ENCODE data around the gene ASB16.
"Not testable (repeated sequence)": the region's sequence is repeated elsewhere in the genome, so short reads cannot be mapped to it uniquely, and the experiment has no call there.

ASB16 gene, protein sequence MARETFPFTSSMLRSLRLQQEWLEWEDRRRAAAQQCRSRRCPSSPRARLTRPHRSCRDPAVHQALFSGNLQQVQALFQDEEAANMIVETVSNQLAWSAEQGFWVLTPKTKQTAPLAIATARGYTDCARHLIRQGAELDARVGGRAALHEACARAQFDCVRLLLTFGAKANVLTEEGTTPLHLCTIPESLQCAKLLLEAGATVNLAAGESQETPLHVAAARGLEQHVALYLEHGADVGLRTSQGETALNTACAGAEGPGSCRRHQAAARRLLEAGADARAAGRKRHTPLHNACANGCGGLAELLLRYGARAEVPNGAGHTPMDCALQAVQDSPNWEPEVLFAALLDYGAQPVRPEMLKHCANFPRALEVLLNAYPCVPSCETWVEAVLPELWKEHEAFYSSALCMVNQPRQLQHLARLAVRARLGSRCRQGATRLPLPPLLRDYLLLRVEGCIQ
- total RNA-seq, result 0 to 0.09 (median 0) reads per million in 18 experiments

- DNase-seq, result no peak
Observed at GRCh38 chr17:44170499-44171201, at the start of gene ASB16. TSS of gene ASB16 (plus strand) at chr17:44170704. CDS start at chr17:44170790, 86 bp downstream.

GRCh38 chr17:44120851-44121605 is 49.5 kb upstream of the ASB16 start:
- DNase-seq, result no peak

DNA sequence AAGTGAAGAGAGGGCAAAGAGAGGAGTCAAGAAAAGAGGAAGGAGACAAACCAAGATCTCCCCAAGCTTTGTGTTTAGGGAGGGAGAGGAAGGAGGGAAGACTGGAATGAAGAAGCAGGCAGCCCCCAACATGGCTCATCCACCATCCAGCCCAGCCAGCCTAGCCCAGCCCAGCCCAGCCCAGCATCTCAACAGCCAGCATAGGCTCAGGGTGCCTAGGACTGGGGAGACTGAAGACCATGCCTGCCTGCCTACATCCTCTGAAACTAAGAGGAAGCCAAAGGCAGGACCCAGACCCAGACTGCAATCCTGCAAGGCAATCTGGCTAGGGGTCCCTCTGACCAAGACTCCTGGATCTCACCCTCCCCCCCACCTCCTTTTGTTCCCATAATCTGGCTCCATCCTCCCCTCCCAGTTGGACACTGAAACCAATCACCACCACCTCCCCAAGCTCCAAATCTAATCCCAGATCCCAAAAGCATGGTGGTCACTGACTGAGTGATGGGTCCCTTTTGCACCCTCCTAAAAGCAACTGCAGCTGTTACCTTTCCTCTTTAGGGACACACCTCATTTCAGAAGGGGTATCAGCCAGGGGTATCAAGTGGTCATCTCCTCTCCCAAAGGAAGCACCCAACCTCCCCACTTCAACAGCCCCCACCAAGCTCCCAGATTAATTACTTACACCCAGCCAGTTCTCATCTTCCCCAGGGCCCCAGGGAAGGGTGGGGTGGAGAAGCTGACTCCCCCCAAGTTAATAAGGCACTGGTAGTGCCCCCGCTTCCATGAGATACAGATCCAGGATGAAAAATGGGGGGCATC is 48.3 kb upstream of the ASB16 start:
- no peak for DNase-seq

DNA sequence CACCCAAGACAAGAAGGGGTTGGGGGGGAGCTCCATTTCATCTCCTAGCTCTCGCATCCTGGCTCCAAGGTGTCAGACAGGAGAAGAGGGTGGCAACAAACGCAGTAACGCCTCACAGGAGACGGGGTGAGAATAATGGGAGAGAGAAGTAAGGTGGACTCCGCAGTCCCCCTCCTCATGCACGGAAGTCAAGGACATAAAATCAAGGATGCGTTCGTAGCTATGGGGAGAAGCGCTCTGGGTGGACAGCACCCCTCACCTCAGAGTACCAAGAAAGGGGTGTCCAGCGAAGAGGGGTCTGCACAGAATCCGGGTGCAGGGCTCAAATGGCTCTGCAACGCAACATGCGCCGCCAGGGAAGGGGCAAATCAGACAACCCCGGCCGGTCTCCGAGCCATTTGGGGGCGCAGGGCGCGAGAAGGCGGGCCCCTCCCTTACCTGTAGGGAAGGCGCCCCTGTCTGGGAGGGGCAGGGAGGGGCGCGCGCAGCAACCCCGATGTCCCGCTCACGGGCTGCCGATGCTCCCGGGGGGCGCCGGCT is 47.6 kb upstream of the ASB16 start:
- DNase-seq, result no peak

GRCh38 chr17:44123356-44124117 is 47.0 kb upstream of the ASB16 start, which contains the start of gene HDAC5:
TSS of gene HDAC5 (minus strand) at chr17:44123641. CDS start at chr17:44117515, 6,126 bp downstream.
- DNase-seq, result peak; percentile 93 to 96

DNA sequence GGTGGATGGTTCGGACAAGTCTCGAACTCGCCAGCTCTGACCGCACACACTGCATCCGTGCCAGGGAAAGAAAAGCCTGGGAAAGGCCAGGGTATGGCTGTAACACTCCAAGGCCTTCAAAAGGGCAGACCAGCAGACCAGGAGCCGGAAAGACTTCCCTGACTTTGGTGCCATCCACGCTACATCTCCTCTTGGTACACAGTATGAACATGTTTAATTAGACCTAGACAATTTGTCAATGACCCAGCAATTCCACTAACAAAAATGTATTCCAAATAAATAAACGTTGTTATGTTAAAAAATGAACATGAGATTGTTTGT is 46.4 kb upstream of the ASB16 start:
- DNase-seq, result no peak

DNA sequence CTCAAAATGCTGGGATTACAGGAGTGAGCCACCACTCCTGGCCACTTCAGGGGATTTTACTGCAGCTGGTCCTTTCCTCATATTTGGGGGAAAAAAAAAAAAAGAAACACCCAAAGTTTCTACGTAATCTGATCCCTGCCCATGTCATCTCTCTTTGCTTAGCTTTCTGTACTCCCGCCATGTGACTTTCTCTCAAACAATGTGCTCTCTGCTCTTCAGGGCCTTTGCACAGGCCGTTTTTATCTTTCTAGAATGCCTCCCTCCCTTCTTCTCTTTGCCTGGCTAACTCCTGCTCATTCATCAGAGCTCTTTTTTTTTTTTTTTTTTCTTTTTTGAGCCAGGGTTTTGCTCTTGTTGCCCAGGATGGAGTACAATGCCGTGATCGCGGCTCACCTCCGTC is 42.1 kb upstream of the ASB16 start:
- no peak for DNase-seq

GRCh38 chr17:44130693-44131349 is 39.7 kb upstream of the ASB16 start:
- DNase-seq, result no peak

- DNase-seq, result not testable (repeated sequence)
Observed at GRCh38 chr17:44131372-44131771, 39.1 kb upstream of the ASB16 start.

DNA sequence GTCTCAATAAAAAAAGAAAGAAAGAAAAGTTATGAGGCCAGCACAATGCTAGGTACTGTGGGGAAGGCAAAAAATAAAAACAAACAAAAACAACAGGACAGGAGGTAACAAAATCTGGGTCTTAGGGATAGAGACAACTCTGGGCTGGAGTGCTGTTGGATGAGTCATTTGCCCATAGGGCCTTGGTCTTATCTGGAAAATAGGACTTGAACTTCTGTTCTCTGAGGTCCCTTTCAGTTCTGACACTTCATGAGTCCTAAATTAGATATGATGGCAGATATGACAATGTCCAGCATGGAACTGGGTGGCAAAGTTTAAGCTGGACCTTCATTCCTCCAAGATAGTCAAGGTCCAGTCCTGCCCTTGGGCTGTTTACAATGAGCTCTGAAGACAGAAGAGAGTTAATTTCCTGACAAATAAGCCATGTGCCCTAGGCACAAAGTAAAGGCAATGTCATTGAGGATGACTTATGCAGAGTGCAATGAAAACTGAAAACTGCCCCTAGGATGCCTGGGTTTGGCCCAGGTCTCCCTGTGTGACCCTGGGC is 38.2 kb upstream of the ASB16 start:
- no peak for DNase-seq

GRCh38 chr17:44133918-44134476 is 36.5 kb upstream of the ASB16 start:
- no peak for DNase-seq

DNA sequence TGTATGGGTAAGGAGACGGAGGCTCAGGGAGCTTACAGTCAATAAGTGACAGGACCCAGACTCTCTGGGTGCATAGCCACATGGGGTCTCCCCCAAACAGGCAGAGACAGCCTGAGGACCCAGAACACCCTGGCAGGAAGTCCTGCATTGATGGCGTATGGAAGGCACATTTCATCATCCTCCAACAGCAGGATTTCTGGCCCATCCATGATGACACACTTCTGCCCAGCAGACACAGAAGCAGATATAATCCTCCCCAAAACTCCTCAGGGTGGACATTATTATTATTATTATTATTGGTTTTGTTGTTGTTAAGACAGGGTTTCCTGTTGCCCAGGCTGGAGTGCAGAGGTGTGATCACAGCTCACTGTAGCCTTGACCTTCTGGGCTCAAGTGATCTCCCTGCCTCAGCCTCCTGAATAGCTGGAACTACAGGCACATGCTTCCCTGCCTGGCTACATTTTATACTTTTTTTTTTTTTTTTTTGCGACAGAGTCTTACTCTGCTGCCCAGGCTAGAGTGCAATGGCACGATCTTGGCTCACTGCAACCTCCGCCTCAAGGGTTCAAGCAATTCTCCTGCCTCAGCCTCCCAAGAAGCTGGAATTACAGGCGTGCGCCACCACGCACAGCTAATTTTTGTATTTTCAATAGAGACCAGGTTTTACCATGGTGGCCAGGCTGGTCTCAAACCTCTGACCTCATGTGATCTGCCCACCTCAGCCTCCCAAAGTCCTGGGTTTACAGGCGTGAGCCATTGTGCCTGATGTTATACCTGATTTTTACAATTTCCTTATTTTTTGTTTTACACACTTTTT is 35.5 kb upstream of the ASB16 start:
- DNase-seq, result peak in 1 of 2 donors; percentile 16

GRCh38 chr17:44137891-44138709 is 32.4 kb upstream of the ASB16 start:
- peak; percentile 90 to 97 for DNase-seq

- DNase-seq, result not testable (repeated sequence)
Observed at GRCh38 chr17:44143921-44144320, 26.6 kb upstream of the ASB16 start.

GRCh38 chr17:44144966-44145739 is 25.4 kb upstream of the ASB16 start:
- no peak for DNase-seq

DNA sequence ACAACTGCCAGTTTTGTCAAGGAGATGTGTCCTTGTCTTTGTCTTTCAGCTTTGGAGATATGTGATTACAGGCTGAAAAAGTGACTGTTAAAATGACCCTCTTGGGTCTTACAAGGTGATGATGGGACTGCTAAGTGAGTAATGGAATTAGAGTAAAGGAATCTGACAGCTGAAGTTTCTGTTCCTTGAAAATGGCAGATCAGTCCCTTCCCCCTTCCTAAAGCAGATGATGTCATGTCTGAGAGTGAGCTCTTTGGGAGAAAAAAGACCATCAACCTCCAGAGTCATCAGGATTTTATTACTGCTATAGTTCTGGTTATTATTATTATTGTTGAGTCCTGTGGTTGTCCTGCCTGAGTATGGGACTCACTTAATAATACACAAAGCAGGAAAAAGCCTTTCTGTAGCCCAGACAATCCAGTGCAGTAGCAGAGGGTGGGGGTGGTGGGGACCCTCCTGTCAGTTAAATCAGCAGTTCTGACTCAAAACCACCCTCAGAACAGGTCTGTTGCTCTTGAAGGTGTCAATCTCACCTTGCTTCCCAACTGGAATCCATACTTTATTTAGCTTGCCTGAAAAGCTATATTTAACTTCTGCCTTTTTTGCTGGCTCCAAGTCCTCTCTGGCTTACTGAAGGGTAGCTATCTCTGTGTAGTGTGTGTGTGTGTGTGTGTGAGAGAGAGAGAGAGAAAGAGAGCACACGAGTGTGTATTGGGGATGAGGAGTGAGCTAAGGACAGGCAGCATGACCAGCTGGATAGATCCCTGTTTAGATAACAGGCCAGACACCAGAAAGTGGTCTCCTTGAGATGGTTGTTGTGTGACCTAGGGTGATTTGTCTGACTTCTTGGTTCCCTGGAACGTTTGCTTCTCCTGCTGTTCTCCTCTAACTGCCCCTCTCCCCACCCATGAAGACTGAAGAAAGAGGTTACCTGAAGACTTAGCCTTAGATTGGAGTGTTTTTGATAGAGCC is 23.8 kb upstream of the ASB16 start:
- DNase-seq, result peak; percentile 36 to 52

All from inflammatory macrophage (primary cell).